Measurements from ENCODE around the gene ZNF320. TPM values are rescaled to one million over a fixed set of nuclear protein-coding genes. Genes with fewer than 3 reads are reported as not detected.

ZNF320 gene
- total and polyA plus RNA-seq, 9 of the 15 experiments (the other 6 are each of a cell fraction or from before 2014, with no cell fraction given): 5.4 to 25.6 (median 11.7) TPM

DNA sequence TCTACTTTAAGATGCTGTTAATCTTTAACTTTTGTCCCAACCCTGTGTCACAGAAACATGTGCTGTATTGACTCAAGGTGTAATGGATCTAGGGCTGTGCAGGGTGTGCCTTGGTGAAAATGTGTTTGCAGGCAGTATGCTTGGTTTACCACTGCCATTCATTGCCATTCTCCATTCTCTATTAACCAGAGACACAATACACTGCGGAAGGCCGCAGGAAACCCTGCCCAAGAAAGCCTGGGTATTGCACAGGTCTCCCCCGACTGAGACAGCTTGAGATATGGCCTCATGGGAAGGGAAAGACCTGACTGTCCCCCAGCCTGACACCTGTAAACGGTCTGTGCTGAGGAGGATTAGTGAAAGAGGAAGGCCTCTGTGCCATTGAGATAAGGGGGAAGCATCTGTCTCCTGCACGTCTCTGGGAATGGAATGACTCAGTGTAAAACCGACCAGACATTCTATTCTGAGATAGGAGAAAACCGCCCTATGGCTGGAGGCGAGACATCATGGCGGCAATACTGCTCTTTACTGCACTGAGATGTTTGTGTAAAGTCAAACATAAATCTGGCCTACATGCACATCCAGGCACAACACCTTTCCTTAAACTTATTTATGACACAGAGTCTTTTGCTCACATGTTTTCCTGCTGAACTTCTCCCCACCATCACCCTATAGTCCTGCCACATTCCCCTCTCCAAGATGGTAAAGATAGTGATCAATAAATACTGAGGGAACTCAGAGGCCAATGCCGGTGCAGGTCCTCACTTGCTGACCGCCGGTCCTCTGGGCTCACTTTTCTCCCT, 38.9 kb upstream of the ZNF320 start (continued):
- TF ChIP-seq, protein P1, sequence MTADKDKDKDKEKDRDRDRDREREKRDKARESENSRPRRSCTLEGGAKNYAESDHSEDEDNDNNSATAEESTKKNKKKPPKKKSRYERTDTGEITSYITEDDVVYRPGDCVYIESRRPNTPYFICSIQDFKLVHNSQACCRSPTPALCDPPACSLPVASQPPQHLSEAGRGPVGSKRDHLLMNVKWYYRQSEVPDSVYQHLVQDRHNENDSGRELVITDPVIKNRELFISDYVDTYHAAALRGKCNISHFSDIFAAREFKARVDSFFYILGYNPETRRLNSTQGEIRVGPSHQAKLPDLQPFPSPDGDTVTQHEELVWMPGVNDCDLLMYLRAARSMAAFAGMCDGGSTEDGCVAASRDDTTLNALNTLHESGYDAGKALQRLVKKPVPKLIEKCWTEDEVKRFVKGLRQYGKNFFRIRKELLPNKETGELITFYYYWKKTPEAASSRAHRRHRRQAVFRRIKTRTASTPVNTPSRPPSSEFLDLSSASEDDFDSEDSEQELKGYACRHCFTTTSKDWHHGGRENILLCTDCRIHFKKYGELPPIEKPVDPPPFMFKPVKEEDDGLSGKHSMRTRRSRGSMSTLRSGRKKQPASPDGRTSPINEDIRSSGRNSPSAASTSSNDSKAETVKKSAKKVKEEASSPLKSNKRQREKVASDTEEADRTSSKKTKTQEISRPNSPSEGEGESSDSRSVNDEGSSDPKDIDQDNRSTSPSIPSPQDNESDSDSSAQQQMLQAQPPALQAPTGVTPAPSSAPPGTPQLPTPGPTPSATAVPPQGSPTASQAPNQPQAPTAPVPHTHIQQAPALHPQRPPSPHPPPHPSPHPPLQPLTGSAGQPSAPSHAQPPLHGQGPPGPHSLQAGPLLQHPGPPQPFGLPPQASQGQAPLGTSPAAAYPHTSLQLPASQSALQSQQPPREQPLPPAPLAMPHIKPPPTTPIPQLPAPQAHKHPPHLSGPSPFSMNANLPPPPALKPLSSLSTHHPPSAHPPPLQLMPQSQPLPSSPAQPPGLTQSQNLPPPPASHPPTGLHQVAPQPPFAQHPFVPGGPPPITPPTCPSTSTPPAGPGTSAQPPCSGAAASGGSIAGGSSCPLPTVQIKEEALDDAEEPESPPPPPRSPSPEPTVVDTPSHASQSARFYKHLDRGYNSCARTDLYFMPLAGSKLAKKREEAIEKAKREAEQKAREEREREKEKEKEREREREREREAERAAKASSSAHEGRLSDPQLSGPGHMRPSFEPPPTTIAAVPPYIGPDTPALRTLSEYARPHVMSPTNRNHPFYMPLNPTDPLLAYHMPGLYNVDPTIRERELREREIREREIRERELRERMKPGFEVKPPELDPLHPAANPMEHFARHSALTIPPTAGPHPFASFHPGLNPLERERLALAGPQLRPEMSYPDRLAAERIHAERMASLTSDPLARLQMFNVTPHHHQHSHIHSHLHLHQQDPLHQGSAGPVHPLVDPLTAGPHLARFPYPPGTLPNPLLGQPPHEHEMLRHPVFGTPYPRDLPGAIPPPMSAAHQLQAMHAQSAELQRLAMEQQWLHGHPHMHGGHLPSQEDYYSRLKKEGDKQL (CRISPR knock-in tag; IDR thresholded peaks at IDR 0.05; ENCODE audit: borderline replicate concordance): no peak
- TF ChIP-seq, protein P2, sequence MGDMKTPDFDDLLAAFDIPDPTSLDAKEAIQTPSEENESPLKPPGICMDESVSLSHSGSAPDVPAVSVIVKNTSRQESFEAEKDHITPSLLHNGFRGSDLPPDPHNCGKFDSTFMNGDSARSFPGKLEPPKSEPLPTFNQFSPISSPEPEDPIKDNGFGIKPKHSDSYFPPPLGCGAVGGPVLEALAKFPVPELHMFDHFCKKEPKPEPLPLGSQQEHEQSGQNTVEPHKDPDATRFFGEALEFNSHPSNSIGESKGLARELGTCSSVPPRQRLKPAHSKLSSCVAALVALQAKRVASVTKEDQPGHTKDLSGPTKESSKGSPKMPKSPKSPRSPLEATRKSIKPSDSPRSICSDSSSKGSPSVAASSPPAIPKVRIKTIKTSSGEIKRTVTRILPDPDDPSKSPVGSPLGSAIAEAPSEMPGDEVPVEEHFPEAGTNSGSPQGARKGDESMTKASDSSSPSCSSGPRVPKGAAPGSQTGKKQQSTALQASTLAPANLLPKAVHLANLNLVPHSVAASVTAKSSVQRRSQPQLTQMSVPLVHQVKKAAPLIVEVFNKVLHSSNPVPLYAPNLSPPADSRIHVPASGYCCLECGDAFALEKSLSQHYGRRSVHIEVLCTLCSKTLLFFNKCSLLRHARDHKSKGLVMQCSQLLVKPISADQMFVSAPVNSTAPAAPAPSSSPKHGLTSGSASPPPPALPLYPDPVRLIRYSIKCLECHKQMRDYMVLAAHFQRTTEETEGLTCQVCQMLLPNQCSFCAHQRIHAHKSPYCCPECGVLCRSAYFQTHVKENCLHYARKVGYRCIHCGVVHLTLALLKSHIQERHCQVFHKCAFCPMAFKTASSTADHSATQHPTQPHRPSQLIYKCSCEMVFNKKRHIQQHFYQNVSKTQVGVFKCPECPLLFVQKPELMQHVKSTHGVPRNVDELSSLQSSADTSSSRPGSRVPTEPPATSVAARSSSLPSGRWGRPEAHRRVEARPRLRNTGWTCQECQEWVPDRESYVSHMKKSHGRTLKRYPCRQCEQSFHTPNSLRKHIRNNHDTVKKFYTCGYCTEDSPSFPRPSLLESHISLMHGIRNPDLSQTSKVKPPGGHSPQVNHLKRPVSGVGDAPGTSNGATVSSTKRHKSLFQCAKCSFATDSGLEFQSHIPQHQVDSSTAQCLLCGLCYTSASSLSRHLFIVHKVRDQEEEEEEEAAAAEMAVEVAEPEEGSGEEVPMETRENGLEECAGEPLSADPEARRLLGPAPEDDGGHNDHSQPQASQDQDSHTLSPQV (IDR thresholded peaks at IDR 0.05): peak; percentile 99
- no peak for TF ChIP-seq HCFC1 (IDR thresholded peaks at IDR 0.05; ENCODE audit: low read depth, low read length)
- TF ChIP-seq TCF15 (CRISPR knock-in tag; IDR thresholded peaks at IDR 0.05): peak; percentile 91; the same call in 1 of the 2 replicates
- TF ChIP-seq CBX2 (IDR thresholded peaks at IDR 0.05; ENCODE audit: insufficient read depth, low read length, poor library complexity, severe bottlenecking): no peak
- no peak for TF ChIP-seq PHF20 (IDR thresholded peaks at IDR 0.05; ENCODE audit: partially characterized antibody)
- no peak for TF ChIP-seq RBFOX2 (IDR thresholded peaks at IDR 0.05; ENCODE audit: low read depth, low read length)
- peak; percentile 87 for TF ChIP-seq BCOR (IDR thresholded peaks at IDR 0.05)
- TF ChIP-seq, protein P3, sequence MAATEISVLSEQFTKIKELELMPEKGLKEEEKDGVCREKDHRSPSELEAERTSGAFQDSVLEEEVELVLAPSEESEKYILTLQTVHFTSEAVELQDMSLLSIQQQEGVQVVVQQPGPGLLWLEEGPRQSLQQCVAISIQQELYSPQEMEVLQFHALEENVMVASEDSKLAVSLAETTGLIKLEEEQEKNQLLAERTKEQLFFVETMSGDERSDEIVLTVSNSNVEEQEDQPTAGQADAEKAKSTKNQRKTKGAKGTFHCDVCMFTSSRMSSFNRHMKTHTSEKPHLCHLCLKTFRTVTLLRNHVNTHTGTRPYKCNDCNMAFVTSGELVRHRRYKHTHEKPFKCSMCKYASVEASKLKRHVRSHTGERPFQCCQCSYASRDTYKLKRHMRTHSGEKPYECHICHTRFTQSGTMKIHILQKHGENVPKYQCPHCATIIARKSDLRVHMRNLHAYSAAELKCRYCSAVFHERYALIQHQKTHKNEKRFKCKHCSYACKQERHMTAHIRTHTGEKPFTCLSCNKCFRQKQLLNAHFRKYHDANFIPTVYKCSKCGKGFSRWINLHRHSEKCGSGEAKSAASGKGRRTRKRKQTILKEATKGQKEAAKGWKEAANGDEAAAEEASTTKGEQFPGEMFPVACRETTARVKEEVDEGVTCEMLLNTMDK (IDR thresholded peaks at IDR 0.05; ENCODE audit: borderline replicate concordance, insufficient read depth, low read depth, low read length, poor library complexity, severe bottlenecking): no peak
- TF ChIP-seq, protein P4, sequence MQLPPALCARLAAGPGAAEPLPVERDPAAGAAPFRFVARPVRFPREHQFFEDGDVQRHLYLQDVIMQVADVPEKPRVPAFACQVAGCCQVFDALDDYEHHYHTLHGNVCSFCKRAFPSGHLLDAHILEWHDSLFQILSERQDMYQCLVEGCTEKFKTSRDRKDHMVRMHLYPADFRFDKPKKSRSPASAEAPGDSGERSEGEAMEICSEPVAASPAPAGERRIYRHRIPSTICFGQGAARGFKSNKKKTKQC (CRISPR knock-in tag; IDR thresholded peaks at IDR 0.05): no peak
- peak; percentile 62; the same call in 1 of the 2 replicates for TF ChIP-seq TCFL5 (CRISPR knock-in tag; conservative IDR thresholded peaks at IDR 0.05)
- no peak for TF ChIP-seq KDM4B (IDR thresholded peaks at IDR 0.05; ENCODE audit: borderline replicate concordance in 2 of 2, low read depth in 1 of 2)
- TF ChIP-seq SRF (CRISPR knock-in tag; IDR thresholded peaks at IDR 0.05): no peak

Data from K562 (cell line).